ENCODE measurements around the gene TNS1. TPM values are rescaled to one million over a fixed set of nuclear protein-coding genes. Genes with fewer than 3 reads are reported as not detected.
A peak's percentile ranks its signal among the peaks of the same experiment; 100 is the strongest.

TNS1 gene
- total RNA-seq, 1 experiment from 2014 or later, result 1.5 TPM

GRCh38 chr2:217889656-217890055, 113.1 kb downstream of the TNS1 start:
- Histone ChIP-seq H3K27me3 (ENCODE audit: low read length) (peaks cover 47% of the 10 kb centered on the region), H3F3A (ENCODE audit: low read length, unreplicated experiment) (no peaks in the 10 kb centered on the region), H3K9ac (ENCODE audit: low read length) (no peak overlapping the region), H3K36me3 (ENCODE audit: low read depth, low read length) (no peaks in the 10 kb centered on the region), H3K4me1 (ENCODE audit: insufficient read depth, low read length) (no peaks in the 10 kb centered on the region), H3K79me2 (ENCODE audit: low read length) (no peaks in the 10 kb centered on the region), H4K20me1 (ENCODE audit: low read length) (no peaks in the 10 kb centered on the region), H3K9me3 (ENCODE audit: low read length) (no peaks in the 10 kb centered on the region), H3K4me3 (ENCODE audit: low read length) (no peak overlapping the region), H3K9me2 (replicated peaks; ENCODE audit: low read length) (no peaks in the 10 kb centered on the region), H3K27ac (ENCODE audit: low read length) (no peak overlapping the region), H2AFZ (ENCODE audit: low read length) (no peak overlapping the region), H3K4me2 (ENCODE audit: low read length) (no peak overlapping the region)
- TF ChIP-seq CTCF (conservative IDR thresholded peaks at IDR 0.05; ENCODE audit: low read depth, low read length) (no peak), EZH2phosphoT487 (IDR thresholded peaks at IDR 0.05; ENCODE audit: borderline replicate concordance, low read length) (no peak), EZH2 (IDR thresholded peaks at IDR 0.05; ENCODE audit: low read length, unreplicated experiment) (no peak)
- DNase-seq (no peak), ATAC-seq (no peak)
- BruUV-seq (replicated peaks), result no TSS peak
- intact Hi-C loops (cut with micrococcal nuclease), result no loop called here
- ChIA-PET CTCF (no interaction called here), POLR2A (ENCODE audit: unreplicated experiment) (no interaction called here)

DNA sequence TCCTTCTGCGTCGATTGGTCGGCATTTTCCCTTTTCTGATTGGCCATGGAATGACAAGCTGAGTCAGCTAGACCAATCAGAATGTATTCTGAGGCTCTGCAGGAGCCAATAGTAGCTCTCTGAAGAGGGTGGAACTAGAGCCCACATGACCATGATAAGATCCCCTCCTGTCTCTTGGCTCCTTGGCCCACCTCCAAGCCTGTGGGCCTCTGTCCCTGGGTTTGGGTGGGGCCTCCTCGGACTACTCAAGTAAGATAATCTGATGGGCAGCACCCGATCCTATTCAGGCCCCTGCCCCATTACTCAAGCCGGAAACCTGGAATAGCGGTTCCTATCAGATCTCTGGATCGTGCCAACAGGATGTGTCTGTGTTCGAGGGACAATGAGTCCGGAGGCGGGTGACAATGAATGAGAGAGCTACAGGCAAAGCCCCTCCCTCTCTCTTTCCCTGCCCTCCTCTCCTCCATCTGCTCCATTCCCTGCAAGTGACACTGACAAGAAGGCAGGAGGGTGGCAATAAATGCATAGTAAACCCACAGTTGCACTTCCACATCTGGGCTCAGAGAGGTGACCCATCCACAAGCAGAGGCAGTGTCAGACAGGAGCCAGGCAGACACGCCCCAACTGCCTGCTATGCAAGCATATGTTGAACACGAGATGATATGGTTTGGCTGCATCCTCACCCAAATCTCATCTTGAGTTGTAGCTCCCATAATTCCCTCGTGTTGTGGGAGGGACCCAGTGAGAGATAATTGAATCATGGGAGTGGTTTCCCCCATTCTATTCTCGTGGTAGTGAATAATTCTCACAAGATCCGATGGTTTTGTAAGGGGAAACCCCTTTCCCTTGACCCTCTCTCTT, 114.7 kb downstream of the TNS1 start:
- no peaks in the 10 kb centered on the region for H3K4me1 ChIP-seq (ENCODE audit: insufficient read depth, low read length)
- no peaks in the 10 kb centered on the region for H3K36me3 ChIP-seq (ENCODE audit: low read depth, low read length)
- no peaks in the 10 kb centered on the region for H3K9me2 ChIP-seq (replicated peaks; ENCODE audit: low read length)
- H4K20me1 ChIP-seq (ENCODE audit: low read length), result no peaks in the 10 kb centered on the region
- intact Hi-C loops (cut with micrococcal nuclease), result no loop called here
- H3K27me3 ChIP-seq (ENCODE audit: low read length), result peaks cover 43% of the 10 kb centered on the region
- H3K9me3 ChIP-seq (ENCODE audit: low read length), result no peaks in the 10 kb centered on the region
- TF ChIP-seq EZH2 (IDR thresholded peaks at IDR 0.05; ENCODE audit: low read length, unreplicated experiment) (no peak), CTCF (conservative IDR thresholded peaks at IDR 0.05; ENCODE audit: low read depth, low read length) (no peak), EZH2phosphoT487 (IDR thresholded peaks at IDR 0.05; ENCODE audit: borderline replicate concordance, low read length) (no peak)
- no peak for ATAC-seq
- no peaks in the 10 kb centered on the region for H3K79me2 ChIP-seq (ENCODE audit: low read length)
- no peak for DNase-seq
- no peak overlapping the region for H3K27ac ChIP-seq (ENCODE audit: low read length)
- no TSS peak for BruUV-seq (replicated peaks)
- ChIA-PET CTCF (no interaction called here), POLR2A (ENCODE audit: unreplicated experiment) (no interaction called here)
- no peak overlapping the region for H3K4me3 ChIP-seq (ENCODE audit: low read length)
- H2AFZ ChIP-seq (ENCODE audit: low read length), result no peak overlapping the region
- no peak overlapping the region for H3K9ac ChIP-seq (ENCODE audit: low read length)
- H3K4me2 ChIP-seq (ENCODE audit: low read length), result no peak overlapping the region
- no peaks in the 10 kb centered on the region for H3F3A ChIP-seq (ENCODE audit: low read length, unreplicated experiment)

- H3K4me3 ChIP-seq (ENCODE audit: low read length), result no peak overlapping the region
- no peaks in the 10 kb centered on the region for H3K36me3 ChIP-seq (ENCODE audit: low read depth, low read length)
- no peaks in the 10 kb centered on the region for H3K79me2 ChIP-seq (ENCODE audit: low read length)
- no peak for TF ChIP-seq EZH2phosphoT487 (IDR thresholded peaks at IDR 0.05; ENCODE audit: borderline replicate concordance, low read length)
- peak; percentile 79 for TF ChIP-seq CTCF (conservative IDR thresholded peaks at IDR 0.05; ENCODE audit: low read depth, low read length)
- TF ChIP-seq EZH2 (IDR thresholded peaks at IDR 0.05; ENCODE audit: low read length, unreplicated experiment), result no peak
- H3K4me1 ChIP-seq (ENCODE audit: insufficient read depth, low read length), result no peaks in the 10 kb centered on the region
- peak; percentile 76 for DNase-seq
- H3K9me3 ChIP-seq (ENCODE audit: low read length), result no peaks in the 10 kb centered on the region
- H4K20me1 ChIP-seq (ENCODE audit: low read length), result no peaks in the 10 kb centered on the region
- H3K27ac ChIP-seq (ENCODE audit: low read length), result no peak overlapping the region
- no peaks in the 10 kb centered on the region for H3K9me2 ChIP-seq (replicated peaks; ENCODE audit: low read length)
- H3K9ac ChIP-seq (ENCODE audit: low read length), result no peak overlapping the region
- no peaks in the 10 kb centered on the region for H3F3A ChIP-seq (ENCODE audit: low read length, unreplicated experiment)
- ATAC-seq, result peak; percentile 73
- peaks cover 40% of the 10 kb centered on the region for H3K27me3 ChIP-seq (ENCODE audit: low read length)
- H3K4me2 ChIP-seq (ENCODE audit: low read length), result no peak overlapping the region
- intact Hi-C loops (cut with micrococcal nuclease), result loop anchor here (1.0 kb wide), 2 partner anchors 98 to 102 kb away; no protein-coding TSS in a partner anchor
- ChIA-PET CTCF (interaction anchor here (0.7 to 1.1 kb wide), 2 partner anchors 98 to 101 kb away, joined by 4 to 5 read pairs; no protein-coding TSS in a partner anchor), POLR2A (ENCODE audit: unreplicated experiment) (no interaction called here)
- H2AFZ ChIP-seq (ENCODE audit: low read length), result no peak overlapping the region
- no TSS peak for BruUV-seq (replicated peaks)
These were observed 116.0 kb downstream of the TNS1 start for GRCh38 chr2:217886720-217887309.
